Right atrium auricular region (tissue), 2 donors: ENCODE data around the gene PLXDC2. TPM values are rescaled to one million over a fixed set of nuclear protein-coding genes. Genes with fewer than 3 reads are reported as not detected.

Experiments
- DNase-seq: peaks from one replicate; pipeline ENCODE4 v3.0.0-alpha.2; 2019; ENCODE audit warnings: low spot score
- H3K27ac ChIP-seq, 2 donors: fragments of 200-600 bp; sonication (generic); 1 replicate in 1 of 2; 2 replicates in 1 of 2; pipeline ENCODE4 v1.5.1; 2016 to 2019
- H3K27me3 ChIP-seq, 2 donors: fragments of 200-600 bp; sonication (generic); one replicate each; pipeline versions ENCODE4 v1.5.1 to v1.6.0; 2017 to 2019
- H3K36me3 ChIP-seq: fragments of 200-600 bp; sonication (generic); one replicate; pipeline ENCODE4 v1.5.1; 2016
- H3K4me1 ChIP-seq, 2 donors: fragments of 200-600 bp; sonication (generic); one replicate each; pipeline versions ENCODE4 v1.5.1 to v1.6.0; 2017 to 2019
- H3K4me3 ChIP-seq, 2 donors: fragments of 200-600 bp; sonication (generic); 1 replicate in 1 of 2; 2 replicates in 1 of 2; pipeline ENCODE4 v1.5.1; 2017 to 2019; ENCODE audit warnings: mild to moderate bottlenecking in 1 of 2, moderate library complexity in 1 of 2
- H3K9me3 ChIP-seq, 2 donors: fragments of 200-600 bp; sonication (generic); one replicate each; pipeline ENCODE4 v1.5.1; 2019
- CTCF ChIP-seq, 2 donors: fragments of 200-600 bp; sonication (generic); IDR thresholded peaks; one replicate each; pipeline ENCODE4 v1.5.1; 2019; ENCODE audit warnings: antibody characterized with exemption in 2 of 2
- total RNA-seq, 2 donors: library from RNA; depleted of rRNA; stranded (reverse); fragments of >200 nt; gene quantifications; one replicate each; pipeline ENCODE4 v1.1.0, GENCODE V29; 2016

The PLXDC2 gene
- total RNA-seq, 2 donors from 2014 or later = 24.0 to 43.6 TPM

- no peaks in the 10 kb centered on the region for H3K9me3 ChIP-seq
- no peak for TF ChIP-seq CTCF (IDR thresholded peaks at IDR 0.05)
- no peak for DNase-seq
- no peaks in the 10 kb centered on the region for H3K36me3 ChIP-seq
- no peaks in the 10 kb centered on the region for H3K27me3 ChIP-seq
- H3K27ac ChIP-seq = peak overlapping the region in 1 of 2 donors; percentile 0
- peaks cover 0 to 35% of the 10 kb centered on the region in 2 donors for H3K4me1 ChIP-seq
- no peak overlapping the region for H3K4me3 ChIP-seq
Observed at GRCh38 chr10:19946245-19946644, 130.0 kb downstream of the PLXDC2 start.

- TF ChIP-seq CTCF (IDR thresholded peaks at IDR 0.05) = no peak
- H3K27ac ChIP-seq = peak overlapping the region; percentile 0 to 55
- DNase-seq = no peak
- H3K27me3 ChIP-seq = no peaks in the 10 kb centered on the region
- no peaks in the 10 kb centered on the region for H3K9me3 ChIP-seq
- H3K4me3 ChIP-seq = no peak overlapping the region
- H3K36me3 ChIP-seq = no peaks in the 10 kb centered on the region
- H3K4me1 ChIP-seq = peaks cover 0 to 32% of the 10 kb centered on the region in 2 donors
Observed at GRCh38 chr10:19946791-19947190, 130.6 kb downstream of the PLXDC2 start.

- no peak for DNase-seq
- H3K27me3 ChIP-seq = no peaks in the 10 kb centered on the region
- H3K27ac ChIP-seq = peak overlapping the region; percentile 0 to 55
- H3K4me1 ChIP-seq = peaks cover 0 to 35% of the 10 kb centered on the region in 2 donors
- TF ChIP-seq CTCF (IDR thresholded peaks at IDR 0.05) = no peak
- no peaks in the 10 kb centered on the region for H3K9me3 ChIP-seq
- no peaks in the 10 kb centered on the region for H3K36me3 ChIP-seq
- H3K4me3 ChIP-seq = no peak overlapping the region
Observed at GRCh38 chr10:19947215-19947614, 131.0 kb downstream of the PLXDC2 start.

GRCh38 chr10:19947656-19948055, 131.4 kb downstream of the PLXDC2 start:
- Histone ChIP-seq H3K36me3 (no peaks in the 10 kb centered on the region), H3K27me3 (no peaks in the 10 kb centered on the region), H3K9me3 (no peaks in the 10 kb centered on the region), H3K4me1 (peaks cover 0 to 36% of the 10 kb centered on the region in 2 donors), H3K4me3 (no peak overlapping the region), H3K27ac (peak overlapping the region; percentile 0 to 55)
- no peak for TF ChIP-seq CTCF (IDR thresholded peaks at IDR 0.05)
- no peak for DNase-seq

GRCh38 chr10:19952224-19953010, 136.2 kb downstream of the PLXDC2 start:
- Histone ChIP-seq H3K27me3 (no peaks in the 10 kb centered on the region), H3K4me3 (no peak overlapping the region), H3K27ac (peak overlapping the region; percentile 22 to 37), H3K9me3 (no peaks in the 10 kb centered on the region), H3K36me3 (no peaks in the 10 kb centered on the region), H3K4me1 (peaks cover 0 to 11% of the 10 kb centered on the region in 2 donors)
- no peak for TF ChIP-seq CTCF (IDR thresholded peaks at IDR 0.05)
- DNase-seq = no peak
